ENCODE data around the gene CFAP54.

CFAP54 gene

DNA sequence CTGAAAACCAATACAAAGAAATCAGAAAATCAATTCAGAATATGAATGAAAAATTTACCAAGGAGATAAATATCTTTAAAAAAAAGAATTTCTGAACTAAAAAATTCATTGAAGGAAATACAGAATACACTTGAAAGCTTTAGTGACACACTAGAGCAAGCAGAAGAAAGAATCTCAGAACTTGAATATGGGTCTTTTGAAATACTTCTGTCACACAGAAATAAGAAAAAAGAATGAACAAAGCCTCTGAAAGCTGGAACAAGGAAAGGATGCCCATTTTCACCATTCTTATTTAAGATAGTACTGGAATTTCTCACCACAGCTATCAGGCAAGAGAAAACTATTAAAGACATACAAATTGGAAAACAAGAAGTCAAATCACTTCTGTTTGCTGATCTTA is 314.6 kb downstream of the CFAP54 start:
- no peaks in the 10 kb centered on the region for H3K36me3 ChIP-seq (ENCODE audit: control insufficient read depth in 2 of 2, insufficient read depth in 2 of 2, low read length in 2 of 2)
- H3K27ac ChIP-seq (ENCODE audit: low read length), result no peak overlapping the region
- H3K4me3 ChIP-seq (ENCODE audit: low read length in 2 of 2), result no peak overlapping the region
- peaks cover 0 to 3% of the 10 kb centered on the region in 2 donors for H3K9me3 ChIP-seq (ENCODE audit: control insufficient read depth in 2 of 2, low read length in 2 of 2)
- H3K4me1 ChIP-seq (ENCODE audit: control insufficient read depth, insufficient read depth, low read length), result no peaks in the 10 kb centered on the region
- H3K27me3 ChIP-seq (ENCODE audit: control insufficient read depth in 1 of 2, insufficient read depth in 2 of 2, low read length in 2 of 2), result no peaks in the 10 kb centered on the region
- no peak overlapping the region for H3K9ac ChIP-seq (ENCODE audit: low read length in 2 of 2)

DNA sequence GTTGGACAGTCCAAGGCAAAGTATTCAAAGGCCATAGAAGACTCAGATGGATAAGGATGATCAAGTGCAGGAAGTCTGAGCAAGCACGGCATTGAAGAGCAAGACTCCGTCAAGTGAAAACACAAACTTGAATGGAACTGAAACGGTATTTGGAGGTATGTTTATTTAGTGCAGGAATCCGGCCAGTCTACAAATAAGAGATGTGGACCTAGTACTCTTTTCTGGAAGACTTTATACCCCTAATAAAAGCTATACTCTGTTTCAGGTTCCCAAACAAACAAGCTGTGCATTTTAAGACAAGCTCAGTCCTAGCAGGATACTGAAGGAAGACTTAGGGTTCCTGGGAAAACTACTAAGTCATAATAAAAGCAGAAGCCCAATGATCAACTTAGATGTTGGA is 316.9 kb downstream of the CFAP54 start:
- H3K4me3 ChIP-seq (ENCODE audit: low read length in 2 of 2), result no peak overlapping the region
- H3K9ac ChIP-seq (ENCODE audit: low read length in 2 of 2), result no peak overlapping the region
- no peak overlapping the region for H3K27ac ChIP-seq (ENCODE audit: low read length)
- no peaks in the 10 kb centered on the region for H3K36me3 ChIP-seq (ENCODE audit: control insufficient read depth in 2 of 2, insufficient read depth in 2 of 2, low read length in 2 of 2)
- H3K27me3 ChIP-seq (ENCODE audit: control insufficient read depth in 1 of 2, insufficient read depth in 2 of 2, low read length in 2 of 2), result no peaks in the 10 kb centered on the region
- H3K4me1 ChIP-seq (ENCODE audit: control insufficient read depth, insufficient read depth, low read length), result no peaks in the 10 kb centered on the region
- peaks cover 0 to 3% of the 10 kb centered on the region in 2 donors for H3K9me3 ChIP-seq (ENCODE audit: control insufficient read depth in 2 of 2, low read length in 2 of 2)

DNA sequence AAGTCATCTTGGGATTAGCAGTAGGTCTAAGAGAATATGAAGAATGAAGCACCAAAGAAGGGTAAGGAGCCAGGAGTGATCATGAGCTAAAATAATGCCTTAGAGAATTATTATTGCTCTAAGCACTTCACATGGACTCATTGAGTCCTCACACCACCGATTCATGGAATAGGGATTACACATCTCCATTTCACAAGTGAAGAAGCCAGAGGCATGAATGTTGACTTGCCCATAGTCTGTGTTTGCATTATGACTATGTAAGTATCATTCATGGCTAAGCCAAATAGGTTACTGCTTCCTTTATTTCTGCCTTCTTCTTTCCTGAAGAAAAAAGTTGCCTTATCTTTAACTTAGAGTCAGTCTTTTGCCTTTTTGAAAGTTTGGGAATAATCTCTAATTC is 318.4 kb downstream of the CFAP54 start:
- no peaks in the 10 kb centered on the region for H3K36me3 ChIP-seq (ENCODE audit: control insufficient read depth in 2 of 2, insufficient read depth in 2 of 2, low read length in 2 of 2)

DNA sequence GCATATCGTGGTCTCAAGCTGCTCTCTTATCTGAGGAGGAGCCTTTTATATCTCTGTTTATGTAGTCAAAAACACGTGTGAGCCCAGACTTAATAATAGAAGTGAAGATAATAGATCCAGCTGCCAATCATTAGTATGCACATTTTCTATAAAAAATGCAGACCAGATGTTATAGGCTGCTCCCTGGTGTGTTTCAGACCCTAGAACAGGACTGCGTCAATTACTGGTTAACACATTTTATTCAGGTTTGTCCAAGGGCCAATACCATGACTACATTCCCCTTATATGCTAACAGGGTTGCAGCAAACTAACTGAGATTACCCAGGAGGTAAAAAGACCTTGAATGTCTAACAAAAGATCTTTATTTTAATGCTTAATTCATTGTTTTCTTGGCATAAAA is 319.2 kb downstream of the CFAP54 start:
- Histone ChIP-seq H3K9ac (ENCODE audit: low read length in 2 of 2) (no peak overlapping the region), H3K4me1 (ENCODE audit: control insufficient read depth, insufficient read depth, low read length) (no peaks in the 10 kb centered on the region), H3K27me3 (ENCODE audit: control insufficient read depth in 1 of 2, insufficient read depth in 2 of 2, low read length in 2 of 2) (no peaks in the 10 kb centered on the region), H3K4me3 (ENCODE audit: low read length in 2 of 2) (no peak overlapping the region), H3K27ac (ENCODE audit: low read length) (no peak overlapping the region), H3K9me3 (ENCODE audit: control insufficient read depth in 2 of 2, low read length in 2 of 2) (no peaks in the 10 kb centered on the region), H3K36me3 (ENCODE audit: control insufficient read depth in 2 of 2, insufficient read depth in 2 of 2, low read length in 2 of 2) (no peaks in the 10 kb centered on the region)

More for the DNA sequence above, 318.4 kb downstream of the CFAP54 start:
- no peaks in the 10 kb centered on the region for H3K27me3 ChIP-seq (ENCODE audit: control insufficient read depth in 1 of 2, insufficient read depth in 2 of 2, low read length in 2 of 2)
- no peak overlapping the region for H3K9ac ChIP-seq (ENCODE audit: low read length in 2 of 2)
- no peaks in the 10 kb centered on the region for H3K4me1 ChIP-seq (ENCODE audit: control insufficient read depth, insufficient read depth, low read length)
- H3K4me3 ChIP-seq (ENCODE audit: low read length in 2 of 2), result no peak overlapping the region
- no peaks in the 10 kb centered on the region for H3K9me3 ChIP-seq (ENCODE audit: control insufficient read depth in 2 of 2, low read length in 2 of 2)
- no peak overlapping the region for H3K27ac ChIP-seq (ENCODE audit: low read length)

DNA sequence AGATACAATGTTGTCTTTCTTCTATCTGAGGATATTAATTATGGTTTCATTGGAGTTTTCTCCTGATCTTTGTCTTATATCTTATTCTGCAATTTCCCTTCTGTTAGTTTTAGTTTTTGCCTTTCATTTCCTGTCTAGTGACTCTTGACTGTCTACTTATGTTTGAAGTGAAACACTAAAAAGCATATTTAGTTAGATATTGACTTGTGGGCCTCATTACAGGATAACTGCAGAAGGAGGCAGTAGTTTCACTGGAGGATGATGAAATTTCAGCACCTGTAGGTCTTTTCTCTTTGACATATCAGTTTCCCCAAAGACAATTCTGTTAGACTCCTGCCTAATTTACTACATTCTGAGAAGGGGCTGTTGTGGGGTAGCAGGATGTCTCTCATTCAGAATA is 320.1 kb downstream of the CFAP54 start:
- Histone ChIP-seq H3K9me3 (ENCODE audit: control insufficient read depth in 2 of 2, low read length in 2 of 2) (no peaks in the 10 kb centered on the region), H3K36me3 (ENCODE audit: control insufficient read depth in 2 of 2, insufficient read depth in 2 of 2, low read length in 2 of 2) (no peaks in the 10 kb centered on the region), H3K27ac (ENCODE audit: low read length) (no peak overlapping the region), H3K4me1 (ENCODE audit: control insufficient read depth, insufficient read depth, low read length) (no peaks in the 10 kb centered on the region), H3K4me3 (ENCODE audit: low read length in 2 of 2) (no peak overlapping the region), H3K9ac (ENCODE audit: low read length in 2 of 2) (no peak overlapping the region), H3K27me3 (ENCODE audit: control insufficient read depth in 1 of 2, insufficient read depth in 2 of 2, low read length in 2 of 2) (no peaks in the 10 kb centered on the region)

DNA sequence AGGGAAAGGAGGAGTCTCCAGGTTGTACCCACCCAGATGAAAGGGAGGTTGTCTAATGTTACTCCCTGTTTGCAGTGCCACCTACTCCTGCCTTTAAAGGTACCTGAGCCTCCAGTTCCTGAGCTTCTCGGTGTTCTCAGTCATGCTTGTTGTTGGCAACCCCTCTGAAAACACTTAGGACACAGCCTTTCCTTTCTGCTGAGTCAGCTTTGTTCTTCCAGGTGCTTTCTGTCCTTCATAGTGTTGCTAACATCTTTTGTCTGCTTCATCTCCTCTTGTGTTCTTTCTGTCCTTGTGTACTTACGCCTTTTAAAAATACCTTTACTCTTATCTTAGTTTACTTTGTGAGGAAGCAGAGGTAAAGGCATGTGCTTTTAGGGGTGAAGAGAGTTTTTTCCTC is 320.7 kb downstream of the CFAP54 start:
- Histone ChIP-seq H3K27me3 (ENCODE audit: control insufficient read depth in 1 of 2, insufficient read depth in 2 of 2, low read length in 2 of 2) (no peaks in the 10 kb centered on the region), H3K27ac (ENCODE audit: low read length) (no peak overlapping the region), H3K36me3 (ENCODE audit: control insufficient read depth in 2 of 2, insufficient read depth in 2 of 2, low read length in 2 of 2) (no peaks in the 10 kb centered on the region)

DNA sequence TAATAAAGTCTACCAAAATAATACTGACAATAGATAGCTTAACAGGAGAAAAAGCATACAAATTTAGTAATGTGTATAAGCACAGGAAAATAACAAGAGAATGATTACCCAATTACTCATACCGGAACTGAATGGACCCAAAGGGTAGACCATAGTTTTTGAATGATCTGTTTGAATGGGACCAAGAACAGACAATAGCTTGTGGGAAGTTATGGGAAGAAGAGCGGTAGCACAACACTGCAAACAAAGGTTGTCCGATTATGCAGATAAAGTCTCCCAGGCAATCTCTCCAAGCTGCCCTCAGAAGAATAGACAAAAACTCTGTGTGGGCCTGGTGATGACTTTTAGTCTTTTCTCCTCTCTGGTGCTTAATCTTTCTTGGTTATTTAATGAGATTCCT is 321.1 kb downstream of the CFAP54 start:
- H3K27ac ChIP-seq (ENCODE audit: low read length), result no peak overlapping the region
- H3K9me3 ChIP-seq (ENCODE audit: control insufficient read depth in 2 of 2, low read length in 2 of 2), result no peaks in the 10 kb centered on the region
- H3K27me3 ChIP-seq (ENCODE audit: control insufficient read depth in 1 of 2, insufficient read depth in 2 of 2, low read length in 2 of 2), result no peaks in the 10 kb centered on the region
- no peaks in the 10 kb centered on the region for H3K36me3 ChIP-seq (ENCODE audit: control insufficient read depth in 2 of 2, insufficient read depth in 2 of 2, low read length in 2 of 2)
- no peak overlapping the region for H3K4me3 ChIP-seq (ENCODE audit: low read length in 2 of 2)
- H3K4me1 ChIP-seq (ENCODE audit: control insufficient read depth, insufficient read depth, low read length), result no peaks in the 10 kb centered on the region
- H3K9ac ChIP-seq (ENCODE audit: low read length in 2 of 2), result no peak overlapping the region

More for the DNA sequence above, 320.7 kb downstream of the CFAP54 start:
- Histone ChIP-seq H3K4me1 (ENCODE audit: control insufficient read depth, insufficient read depth, low read length) (no peaks in the 10 kb centered on the region), H3K4me3 (ENCODE audit: low read length in 2 of 2) (no peak overlapping the region), H3K9me3 (ENCODE audit: control insufficient read depth in 2 of 2, low read length in 2 of 2) (no peaks in the 10 kb centered on the region), H3K9ac (ENCODE audit: low read length in 2 of 2) (no peak overlapping the region)

DNA sequence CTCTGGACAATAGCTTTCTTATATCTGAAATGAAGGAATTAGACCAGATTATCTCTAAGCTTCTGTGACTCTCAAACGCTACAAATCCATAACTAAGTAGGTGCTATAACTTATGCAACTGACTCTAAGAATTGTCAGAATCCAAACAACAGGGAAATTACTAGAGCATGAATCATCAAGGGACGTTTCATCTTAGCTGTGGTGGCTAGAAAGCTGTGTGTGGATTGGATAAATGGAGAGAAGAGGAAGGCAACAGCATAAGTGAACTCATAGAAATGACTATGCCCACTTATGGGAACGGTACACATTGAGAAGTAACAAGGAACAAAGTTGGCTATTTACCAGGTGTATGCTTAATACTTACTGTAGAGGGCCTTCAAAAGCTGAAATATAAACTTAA is 321.7 kb downstream of the CFAP54 start:
- H3K27ac ChIP-seq (ENCODE audit: low read length), result no peak overlapping the region
- no peak overlapping the region for H3K9ac ChIP-seq (ENCODE audit: low read length in 2 of 2)
- no peak overlapping the region for H3K4me3 ChIP-seq (ENCODE audit: low read length in 2 of 2)
- H3K9me3 ChIP-seq (ENCODE audit: control insufficient read depth in 2 of 2, low read length in 2 of 2), result no peaks in the 10 kb centered on the region
- no peaks in the 10 kb centered on the region for H3K27me3 ChIP-seq (ENCODE audit: control insufficient read depth in 1 of 2, insufficient read depth in 2 of 2, low read length in 2 of 2)
- no peaks in the 10 kb centered on the region for H3K4me1 ChIP-seq (ENCODE audit: control insufficient read depth, insufficient read depth, low read length)
- no peaks in the 10 kb centered on the region for H3K36me3 ChIP-seq (ENCODE audit: control insufficient read depth in 2 of 2, insufficient read depth in 2 of 2, low read length in 2 of 2)

DNA sequence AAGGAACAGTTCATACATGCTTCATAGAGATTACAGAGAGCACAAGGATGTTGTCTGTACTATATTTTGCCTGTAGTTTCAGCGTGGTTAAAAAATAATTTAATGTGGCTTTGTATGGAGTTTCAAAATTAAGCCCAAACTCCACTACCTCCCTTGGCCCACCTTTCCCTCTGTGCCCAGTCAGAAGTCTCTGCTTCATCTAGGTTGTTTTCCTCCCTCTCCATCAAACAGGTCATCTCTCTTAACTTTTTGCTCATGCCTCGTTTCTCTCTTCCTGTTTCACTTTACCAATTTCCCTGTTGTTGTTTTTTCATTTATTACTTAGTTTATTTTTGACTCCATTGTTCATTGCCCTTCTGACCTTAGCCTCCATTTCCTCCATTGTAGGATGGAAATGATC is 322.8 kb downstream of the CFAP54 start:
- H3K36me3 ChIP-seq (ENCODE audit: control insufficient read depth in 2 of 2, insufficient read depth in 2 of 2, low read length in 2 of 2), result no peaks in the 10 kb centered on the region
- no peaks in the 10 kb centered on the region for H3K27me3 ChIP-seq (ENCODE audit: control insufficient read depth in 1 of 2, insufficient read depth in 2 of 2, low read length in 2 of 2)
- H3K27ac ChIP-seq (ENCODE audit: low read length), result no peak overlapping the region

DNA sequence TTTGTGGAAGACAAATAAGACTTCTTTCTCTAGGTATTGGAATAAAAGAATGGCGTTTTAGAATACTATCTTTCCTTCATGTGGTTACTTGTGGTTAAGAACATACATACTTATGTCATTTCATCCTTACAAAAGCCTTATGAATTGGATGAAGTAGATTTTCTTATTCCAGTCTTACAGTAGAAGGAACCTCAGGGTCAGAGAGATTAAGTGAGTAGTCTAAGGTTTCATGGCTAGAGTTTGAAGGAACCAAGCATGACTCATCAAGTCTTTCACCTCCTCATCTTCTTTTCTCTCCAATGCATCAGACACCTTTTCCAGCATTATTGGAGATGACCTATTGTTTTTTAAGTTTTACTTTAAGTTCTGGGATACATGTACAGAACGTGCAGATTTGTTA is 324.8 kb downstream of the CFAP54 start:
- no peaks in the 10 kb centered on the region for H3K36me3 ChIP-seq (ENCODE audit: control insufficient read depth in 2 of 2, insufficient read depth in 2 of 2, low read length in 2 of 2)
- no peak overlapping the region for H3K9ac ChIP-seq (ENCODE audit: low read length in 2 of 2)
- H3K27me3 ChIP-seq (ENCODE audit: control insufficient read depth in 1 of 2, insufficient read depth in 2 of 2, low read length in 2 of 2), result no peaks in the 10 kb centered on the region
- no peaks in the 10 kb centered on the region for H3K9me3 ChIP-seq (ENCODE audit: control insufficient read depth in 2 of 2, low read length in 2 of 2)
- no peak overlapping the region for H3K27ac ChIP-seq (ENCODE audit: low read length)
- H3K4me3 ChIP-seq (ENCODE audit: low read length in 2 of 2), result no peak overlapping the region
- H3K4me1 ChIP-seq (ENCODE audit: control insufficient read depth, insufficient read depth, low read length), result no peaks in the 10 kb centered on the region

More for the DNA sequence above, 322.8 kb downstream of the CFAP54 start:
- no peak overlapping the region for H3K4me3 ChIP-seq (ENCODE audit: low read length in 2 of 2)
- H3K9ac ChIP-seq (ENCODE audit: low read length in 2 of 2), result no peak overlapping the region
- no peaks in the 10 kb centered on the region for H3K9me3 ChIP-seq (ENCODE audit: control insufficient read depth in 2 of 2, low read length in 2 of 2)
- H3K4me1 ChIP-seq (ENCODE audit: control insufficient read depth, insufficient read depth, low read length), result no peaks in the 10 kb centered on the region

DNA sequence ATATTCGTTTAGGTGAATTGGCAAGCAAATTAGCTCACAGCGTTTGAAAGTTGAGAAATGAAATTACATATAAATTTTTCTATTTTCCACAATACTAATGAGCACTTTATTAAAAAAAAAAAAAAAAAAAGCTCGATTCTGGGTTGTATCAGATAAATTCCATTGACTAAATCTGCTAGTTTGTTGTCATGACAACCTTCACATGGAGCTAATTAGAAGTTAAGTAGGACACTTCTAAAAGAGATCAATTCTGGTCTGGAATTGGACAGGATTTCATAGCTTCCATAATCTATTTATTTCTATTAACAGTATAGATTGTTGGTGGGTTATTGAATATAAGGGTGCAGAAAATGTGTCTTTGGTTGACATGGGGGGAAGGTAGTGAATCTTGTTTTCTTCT is 332.2 kb downstream of the CFAP54 start:
- H3K4me3 ChIP-seq (ENCODE audit: low read length in 2 of 2), result no peak overlapping the region
- H3K4me1 ChIP-seq (ENCODE audit: control insufficient read depth, insufficient read depth, low read length), result no peaks in the 10 kb centered on the region
- H3K27me3 ChIP-seq (ENCODE audit: control insufficient read depth in 1 of 2, insufficient read depth in 2 of 2, low read length in 2 of 2), result no peaks in the 10 kb centered on the region
- no peaks in the 10 kb centered on the region for H3K36me3 ChIP-seq (ENCODE audit: control insufficient read depth in 2 of 2, insufficient read depth in 2 of 2, low read length in 2 of 2)
- no peak overlapping the region for H3K27ac ChIP-seq (ENCODE audit: low read length)
- no peak overlapping the region for H3K9ac ChIP-seq (ENCODE audit: low read length in 2 of 2)
- H3K9me3 ChIP-seq (ENCODE audit: control insufficient read depth in 2 of 2, low read length in 2 of 2), result no peaks in the 10 kb centered on the region
